HPDE6-E6E7 (cell line): ENCODE results near the gene ZC3H18.
A peak's percentile ranks its signal among the peaks of the same experiment; 100 is the strongest.
"Not testable (repeated sequence)": the region's sequence is repeated elsewhere in the genome, so short reads cannot be mapped to it uniquely, and the experiment has no call there.

Source experiments
- DNase-seq: peaks from one replicate; pipeline ENCODE4 v3.0.0; 2011; ENCODE audit warnings: missing footprints; ENCODE audit errors: extremely low spot score

ZC3H18 gene

DNA sequence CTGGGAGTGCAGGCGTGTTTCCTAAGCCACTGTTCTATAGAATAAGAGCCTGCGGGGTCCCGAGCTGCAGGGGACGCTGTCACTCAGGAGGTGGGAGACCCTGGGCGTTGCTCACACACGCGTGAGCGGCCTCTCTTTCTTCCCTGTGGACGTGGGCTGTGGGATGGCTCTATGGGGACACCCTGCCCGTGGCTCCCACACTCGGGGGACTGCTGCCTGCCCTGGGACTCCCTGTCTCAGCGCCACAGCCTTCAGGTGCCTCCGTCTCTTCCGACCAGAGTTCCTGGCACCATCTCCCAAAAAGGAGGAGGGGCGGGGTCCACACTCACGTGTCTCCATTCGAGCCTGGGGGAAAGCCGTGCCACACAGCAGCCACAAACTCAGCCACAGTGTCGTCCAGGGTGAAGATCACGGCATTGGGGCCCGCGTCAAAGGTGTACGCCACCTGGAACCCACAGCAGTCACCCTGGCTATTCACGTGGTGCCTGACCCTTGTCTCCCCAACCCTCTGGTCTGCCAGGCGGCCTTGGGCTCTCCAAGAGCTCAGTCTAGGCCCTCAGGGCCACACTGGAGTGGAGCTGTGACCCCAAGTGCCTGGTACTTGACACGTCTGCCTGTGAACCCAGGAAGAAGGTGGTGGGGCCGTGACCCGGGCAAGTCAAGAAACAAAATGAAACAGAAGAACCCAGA is 84.3 kb downstream of the ZC3H18 start:
- no peak for DNase-seq

DNA sequence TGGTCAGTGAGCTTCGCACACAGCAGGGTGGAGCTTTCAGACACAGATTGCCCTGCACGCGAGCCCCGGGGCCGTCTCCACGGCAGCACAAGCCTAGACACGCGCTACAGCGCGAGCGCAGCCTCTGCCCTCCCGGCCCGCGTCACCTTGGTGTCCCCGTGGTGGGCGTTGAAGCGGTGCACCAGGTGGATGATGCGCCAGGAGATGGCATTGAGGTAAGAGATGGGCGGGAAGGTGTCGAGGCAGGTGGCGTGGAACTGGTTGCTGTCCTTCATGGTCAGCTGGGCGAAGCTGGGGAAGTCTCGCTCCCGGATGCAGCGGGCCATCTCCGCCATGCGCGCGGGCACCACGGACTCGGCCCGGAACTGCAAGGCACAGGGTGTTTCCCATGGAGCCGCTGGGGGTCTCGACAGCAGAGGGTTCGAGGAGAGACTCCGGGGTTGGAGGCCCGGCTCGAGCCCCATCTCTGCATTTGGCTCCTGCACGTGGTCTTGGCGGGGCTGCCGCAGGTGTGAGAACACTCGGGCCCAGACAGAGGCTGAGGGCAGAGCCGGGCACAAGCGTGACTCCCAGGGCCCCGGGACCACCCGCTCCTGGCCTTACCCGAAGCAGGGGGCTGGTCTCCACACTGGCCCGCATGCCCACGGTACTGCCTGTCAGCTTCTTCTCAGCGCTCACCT is 85.0 kb downstream of the ZC3H18 start:
- DNase-seq = no peak

DNA sequence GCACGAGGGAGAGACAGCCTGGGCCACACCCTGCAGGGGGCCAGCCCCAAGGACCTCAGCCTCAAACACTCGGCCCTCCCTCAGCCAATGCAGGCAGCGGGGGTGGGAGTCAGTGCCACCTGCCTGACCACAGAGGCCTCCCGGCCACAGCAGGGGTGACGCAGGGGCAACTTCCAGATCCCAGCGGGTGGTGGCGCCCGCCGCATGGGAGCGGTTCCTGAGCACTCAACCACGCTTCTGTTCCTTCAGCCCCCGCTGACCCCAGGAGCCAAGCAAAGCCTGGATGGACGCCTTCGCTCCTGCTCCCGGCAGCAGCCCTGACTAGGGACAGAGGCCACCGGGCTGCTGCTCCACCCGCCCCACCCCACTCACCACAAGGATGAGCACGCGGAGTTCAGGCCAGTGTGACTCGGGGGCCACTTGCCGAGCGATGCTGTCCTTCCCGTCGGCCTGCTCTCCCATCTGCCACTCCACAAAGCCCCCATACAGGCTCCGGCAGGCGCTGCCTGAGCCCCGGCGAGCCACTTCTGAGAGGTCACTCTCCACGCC is 85.6 kb downstream of the ZC3H18 start:
- no peak for DNase-seq

- DNase-seq = no peak
Measured at GRCh38 chr16:88656291-88656980, 86.2 kb downstream of the ZC3H18 start.

GRCh38 chr16:88657371-88657770 is 87.2 kb downstream of the ZC3H18 start:
- DNase-seq = no peak

GRCh38 chr16:88658714-88659113 is 88.5 kb downstream of the ZC3H18 start:
- DNase-seq = no peak

- no peak for DNase-seq
Measured at GRCh38 chr16:88659160-88659559, 89.0 kb downstream of the ZC3H18 start.

- no peak for DNase-seq
Measured at GRCh38 chr16:88661468-88661867, 91.3 kb downstream of the ZC3H18 start.

GRCh38 chr16:88662222-88662842 is 92.1 kb downstream of the ZC3H18 start:
- DNase-seq = no peak

DNA sequence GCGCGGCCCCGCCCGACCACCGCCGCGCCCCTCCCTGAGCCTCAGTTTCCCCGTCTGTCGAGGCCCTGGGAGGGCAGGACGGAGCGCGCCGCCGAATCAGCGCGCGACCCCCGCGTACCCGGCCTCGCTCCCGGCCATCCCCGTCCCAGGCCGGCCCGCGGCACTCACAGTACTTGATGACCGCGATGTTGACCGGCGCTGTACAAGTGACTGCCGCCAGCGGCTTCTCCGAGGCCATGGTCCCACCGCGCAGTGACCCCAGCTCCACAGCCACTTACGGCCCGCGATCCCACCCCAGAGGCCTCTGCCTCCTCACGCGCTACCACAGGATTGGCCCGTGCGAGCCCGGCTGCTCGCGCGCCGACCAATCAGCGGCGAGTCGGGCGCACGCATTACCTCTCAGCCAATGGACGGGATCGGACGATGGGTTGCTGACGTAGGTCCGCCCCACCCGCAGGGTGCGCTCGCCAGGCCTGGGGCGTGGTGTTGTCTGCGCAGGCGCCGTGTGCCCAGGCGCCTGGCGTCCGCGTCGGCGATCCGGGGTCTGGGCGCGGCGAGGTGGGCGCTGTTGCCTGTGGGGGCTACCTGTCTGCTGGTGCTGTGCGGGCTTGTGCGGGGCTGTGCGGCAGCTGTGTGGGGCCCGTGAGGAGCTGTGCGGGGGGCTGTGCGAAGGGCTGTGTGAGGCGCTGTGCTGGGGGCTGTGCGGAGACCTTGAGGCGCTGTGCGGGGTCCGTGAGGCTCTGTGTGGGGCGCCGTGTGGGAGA is 92.8 kb downstream of the ZC3H18 start, which contains the start of gene MVD:
Gene MVD (minus strand): TSS at position 249 of the 764 bp plus-strand sequence. CDS start 11 bp downstream, at position 238.
- DNase-seq = peak; percentile 100

- no peak for DNase-seq
Measured at GRCh38 chr16:88665148-88665547, 94.9 kb downstream of the ZC3H18 start.

DNA sequence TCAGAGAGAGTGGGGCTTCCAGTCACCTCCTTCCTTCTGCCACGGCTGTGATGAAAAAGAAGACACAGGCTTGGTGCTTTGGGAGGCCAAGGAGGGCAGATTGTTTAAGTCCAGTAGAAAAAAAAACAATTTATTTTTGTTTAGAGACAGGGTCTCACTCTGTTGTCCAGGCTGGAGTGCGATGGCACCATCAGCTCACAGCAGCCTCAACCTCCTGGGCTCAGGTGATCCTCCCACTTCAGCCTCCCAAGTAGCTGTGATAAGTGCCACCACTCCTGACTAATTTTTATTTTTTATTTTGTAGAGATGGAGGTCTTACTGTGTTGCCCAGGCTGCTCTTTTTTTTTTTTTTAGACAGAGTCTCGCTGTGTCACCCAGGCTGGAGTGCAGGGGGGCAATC is 95.4 kb downstream of the ZC3H18 start:
- DNase-seq = no peak

- DNase-seq = no peak
Measured at GRCh38 chr16:88667461-88667860, 97.3 kb downstream of the ZC3H18 start.

GRCh38 chr16:88669493-88669892 is 99.3 kb downstream of the ZC3H18 start:
- not testable (repeated sequence) for DNase-seq

DNA sequence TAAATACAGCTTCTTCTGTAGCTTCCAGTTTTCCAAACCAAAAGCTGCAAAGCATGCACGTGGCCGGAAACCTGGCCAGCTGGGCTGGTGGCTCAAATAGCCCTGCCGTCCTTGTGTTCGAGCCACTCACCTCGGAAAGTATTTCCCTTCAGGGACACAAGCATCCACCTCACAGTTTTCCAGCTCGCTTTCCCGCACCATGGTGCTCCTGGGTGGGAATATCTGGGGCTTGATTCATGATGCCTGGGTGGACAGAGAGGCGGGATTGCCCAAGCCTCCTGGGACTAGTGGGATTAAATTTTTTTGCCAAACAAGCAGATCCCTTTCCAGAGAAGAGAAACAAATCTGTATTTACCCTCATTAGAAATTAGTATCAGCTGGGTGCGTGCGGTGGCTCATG is 99.8 kb downstream of the ZC3H18 start:
- no peak for DNase-seq

- DNase-seq = no peak
Measured at GRCh38 chr16:88671806-88672205, 101.6 kb downstream of the ZC3H18 start.

DNA sequence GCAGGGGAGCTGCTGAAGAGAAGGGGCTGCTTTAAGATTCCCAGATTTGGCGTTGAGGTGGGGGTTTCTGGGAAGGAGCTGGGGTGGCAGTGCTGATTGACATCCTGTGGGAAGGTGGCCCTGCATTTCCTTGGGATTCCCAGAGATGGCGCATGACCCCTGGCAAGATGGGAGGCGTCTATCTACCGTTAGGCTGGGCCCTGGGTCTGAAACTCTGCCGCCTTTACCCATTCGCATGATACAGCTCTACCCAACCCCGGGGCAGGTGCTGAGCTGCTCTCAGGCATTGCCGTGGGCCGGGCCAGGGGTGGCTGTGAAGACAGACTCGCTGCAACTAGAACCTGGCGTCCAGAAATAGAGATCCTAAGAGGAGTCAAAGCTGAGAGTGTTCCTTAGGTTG is 102.6 kb downstream of the ZC3H18 start:
- DNase-seq = no peak

GRCh38 chr16:88673716-88674379 is 103.6 kb downstream of the ZC3H18 start:
- no peak for DNase-seq

DNA sequence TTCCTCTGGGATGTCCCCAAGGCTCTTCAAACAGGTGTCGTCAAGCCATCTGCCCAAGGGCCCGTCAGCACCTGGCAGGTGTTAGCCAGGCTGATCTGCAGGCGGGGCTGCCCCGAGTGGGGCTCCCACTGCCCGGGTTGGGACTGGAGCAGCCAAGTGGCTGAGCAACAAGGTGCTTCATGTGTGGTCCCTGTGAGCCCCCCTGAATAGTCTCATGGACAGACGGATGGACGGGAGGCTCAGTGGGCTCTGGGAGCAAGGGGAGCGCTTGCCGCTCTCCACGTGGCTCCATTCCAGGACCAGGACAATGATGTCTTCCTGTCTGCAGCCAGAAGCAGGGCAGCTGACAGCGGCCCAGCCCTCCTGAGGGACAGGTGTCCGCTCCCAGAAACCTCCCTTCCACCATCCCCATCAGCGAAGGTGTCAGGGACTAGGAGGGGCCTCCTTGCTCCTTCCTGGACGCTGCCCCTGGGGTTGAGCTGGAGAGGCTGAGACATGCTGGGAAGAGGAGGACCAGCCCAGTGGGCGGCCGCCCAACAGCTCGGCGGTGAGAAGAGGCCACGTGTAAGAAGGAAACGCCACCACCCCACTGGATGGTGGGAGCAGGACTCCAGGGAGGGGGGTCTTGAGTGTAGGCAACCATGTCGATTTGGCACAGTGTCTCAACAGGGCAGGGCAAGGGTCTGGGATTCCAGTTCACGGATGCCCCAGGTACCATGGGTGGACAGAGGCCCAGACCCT is 106.5 kb downstream of the ZC3H18 start:
- no peak for DNase-seq

GRCh38 chr16:88677721-88678120 is 107.5 kb downstream of the ZC3H18 start:
- DNase-seq = no peak
